GM20000 (cell line): ENCODE measurements around the gene SCG3.

Source experiments
- DNase-seq: peaks from one replicate; pipeline ENCODE4 v3.0.0; 2012; ENCODE audit warnings: low spot score
- TF ChIP-seq, protein P1 (sequence below): IDR thresholded peaks from 2 replicates; pipeline ENCODE4 v1.5.1; 2012; ENCODE audit warnings: mild to moderate bottlenecking, control low read depth; ENCODE audit errors: extremely low read depth, missing control alignments

SCG3 gene

DNA sequence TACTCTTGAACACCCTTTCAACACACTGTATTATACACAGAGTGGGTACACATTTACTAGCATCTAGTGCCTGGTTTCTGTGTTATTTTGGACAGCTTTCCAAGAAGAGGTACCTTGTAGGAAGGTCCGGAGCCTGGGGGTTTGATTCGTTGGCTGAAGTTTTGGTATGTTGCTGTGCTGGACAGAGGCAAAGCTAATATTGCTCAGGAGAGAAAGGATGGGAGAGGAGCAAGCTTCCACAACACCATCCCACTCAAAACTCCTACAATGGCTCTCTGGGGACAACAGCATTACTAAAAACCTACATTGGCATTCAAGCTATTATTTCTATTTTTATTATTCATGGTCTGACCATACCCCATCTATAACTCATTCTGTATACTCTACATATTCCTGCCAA is 57.2 kb downstream of the SCG3 start:
- TF ChIP-seq, protein P1, sequence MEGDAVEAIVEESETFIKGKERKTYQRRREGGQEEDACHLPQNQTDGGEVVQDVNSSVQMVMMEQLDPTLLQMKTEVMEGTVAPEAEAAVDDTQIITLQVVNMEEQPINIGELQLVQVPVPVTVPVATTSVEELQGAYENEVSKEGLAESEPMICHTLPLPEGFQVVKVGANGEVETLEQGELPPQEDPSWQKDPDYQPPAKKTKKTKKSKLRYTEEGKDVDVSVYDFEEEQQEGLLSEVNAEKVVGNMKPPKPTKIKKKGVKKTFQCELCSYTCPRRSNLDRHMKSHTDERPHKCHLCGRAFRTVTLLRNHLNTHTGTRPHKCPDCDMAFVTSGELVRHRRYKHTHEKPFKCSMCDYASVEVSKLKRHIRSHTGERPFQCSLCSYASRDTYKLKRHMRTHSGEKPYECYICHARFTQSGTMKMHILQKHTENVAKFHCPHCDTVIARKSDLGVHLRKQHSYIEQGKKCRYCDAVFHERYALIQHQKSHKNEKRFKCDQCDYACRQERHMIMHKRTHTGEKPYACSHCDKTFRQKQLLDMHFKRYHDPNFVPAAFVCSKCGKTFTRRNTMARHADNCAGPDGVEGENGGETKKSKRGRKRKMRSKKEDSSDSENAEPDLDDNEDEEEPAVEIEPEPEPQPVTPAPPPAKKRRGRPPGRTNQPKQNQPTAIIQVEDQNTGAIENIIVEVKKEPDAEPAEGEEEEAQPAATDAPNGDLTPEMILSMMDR = no peak
- DNase-seq = no peak

DNA sequence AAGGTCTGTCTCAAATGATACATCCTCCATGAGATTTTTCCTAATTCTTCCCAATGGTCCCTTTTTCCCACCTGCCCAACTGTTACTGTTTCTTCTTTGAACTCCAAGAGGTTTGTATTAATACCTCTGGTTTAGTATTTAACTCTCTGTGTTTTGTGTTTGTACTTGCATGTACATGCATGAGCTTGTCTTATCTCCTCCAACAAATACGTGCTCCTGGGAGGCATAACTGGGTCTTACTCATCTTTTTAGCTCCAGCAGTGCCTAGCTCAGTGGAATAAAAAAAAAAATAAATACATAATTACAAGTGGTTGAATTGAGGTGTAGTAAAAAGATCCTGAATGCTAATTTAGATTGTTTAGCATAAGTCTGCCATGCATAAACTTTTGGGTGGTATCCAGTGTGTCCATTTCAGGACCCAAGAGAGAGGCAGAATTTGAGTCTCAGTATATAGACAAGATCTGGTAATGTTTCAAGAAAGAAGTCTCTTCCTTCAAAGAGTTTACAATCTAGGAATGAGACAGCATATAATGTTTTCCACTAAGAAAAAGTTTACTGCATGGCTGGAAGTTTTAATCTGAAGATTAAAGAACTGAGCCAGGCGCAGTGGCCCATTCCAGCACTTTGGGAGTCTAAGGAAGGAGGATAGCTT is 57.9 kb downstream of the SCG3 start:
- no peak for DNase-seq
- TF ChIP-seq, protein P1 = no peak

DNA sequence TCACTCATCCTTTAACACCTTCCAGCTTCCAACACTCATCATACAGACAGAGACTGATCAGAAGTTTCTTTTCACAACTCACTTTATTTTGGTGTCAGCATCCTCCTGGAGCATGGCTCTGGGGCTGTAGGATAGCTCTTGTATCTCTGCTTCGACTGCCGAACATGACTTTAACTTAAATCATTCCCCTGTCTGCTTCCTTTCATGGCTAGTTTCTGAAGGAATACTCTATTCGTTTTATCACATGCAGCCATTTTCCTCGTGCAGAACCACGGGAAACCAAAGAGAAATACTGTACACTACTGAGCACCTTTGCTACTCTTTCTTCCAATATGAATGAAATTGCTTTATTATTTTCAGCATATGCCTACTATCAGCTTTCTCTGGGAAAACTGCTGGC is 68.0 kb downstream of the SCG3 start:
- DNase-seq = no peak
- TF ChIP-seq, protein P1 = no peak

DNA sequence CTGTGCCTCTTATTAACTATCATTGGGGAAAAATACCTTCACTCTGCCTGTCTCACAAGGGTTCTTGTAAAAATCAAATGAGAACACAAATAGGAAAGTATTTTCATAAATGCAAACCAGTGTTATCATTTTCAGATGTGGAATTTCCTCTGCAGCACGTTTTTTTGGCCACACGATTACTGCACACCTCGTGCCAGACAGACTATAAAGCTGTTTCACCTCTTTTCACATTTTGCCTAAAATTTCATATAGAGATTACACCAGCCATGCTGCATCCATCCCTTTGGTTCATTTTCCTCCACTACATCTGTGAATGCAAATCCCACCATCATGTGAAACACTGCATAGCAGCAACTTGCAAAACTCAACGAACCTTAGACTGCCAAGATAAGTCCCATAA is 68.9 kb downstream of the SCG3 start:
- TF ChIP-seq, protein P1 = no peak
- DNase-seq = no peak

DNA sequence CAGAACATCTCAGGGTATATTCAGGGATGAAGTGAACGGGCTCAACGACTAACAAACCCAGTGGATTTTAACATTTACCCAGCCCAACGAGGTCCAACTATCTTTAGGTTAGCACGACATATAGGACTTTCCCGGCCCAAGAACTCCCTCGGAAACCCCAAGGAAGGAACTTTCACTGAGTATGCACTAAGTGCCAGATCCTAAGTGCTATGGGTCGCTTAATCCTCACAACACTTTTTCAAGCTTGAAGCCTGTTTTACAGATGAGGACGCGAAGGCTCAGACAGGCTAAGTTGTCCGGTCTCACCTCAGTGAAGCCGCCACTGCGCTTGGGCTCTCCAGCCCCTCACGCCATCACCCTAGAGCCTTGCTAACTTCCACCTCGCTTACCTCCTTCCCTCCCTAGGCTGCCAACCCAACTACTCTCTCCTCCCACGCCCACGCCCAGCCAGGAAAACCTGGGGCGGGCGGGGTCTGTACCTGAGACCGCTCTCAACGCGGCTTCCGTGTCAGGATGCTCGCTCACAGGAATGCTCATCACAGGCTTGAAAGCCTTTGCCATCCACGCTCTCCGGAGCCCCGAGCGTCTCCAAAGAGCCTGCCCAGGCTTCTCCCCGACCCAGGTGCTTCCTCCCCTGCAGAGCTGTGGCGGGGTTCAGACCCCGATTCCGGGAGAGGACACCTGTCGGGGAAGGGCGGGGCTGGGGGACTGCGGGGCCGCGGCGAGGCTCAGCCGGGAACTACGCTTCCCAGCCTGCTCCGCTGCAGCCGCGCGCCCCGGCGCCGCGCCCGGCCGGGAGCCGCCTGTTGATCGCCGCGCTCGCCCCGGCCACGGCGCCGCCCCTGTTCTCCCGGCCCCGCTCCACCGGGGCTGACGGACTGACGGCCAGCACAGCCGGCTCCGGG is 69.7 kb downstream of the SCG3 start, which contains the start of gene TMOD2:
Gene TMOD2 (plus strand): TSS at position 806 of the 905 bp plus-strand sequence. CDS start 14,845 bp downstream, outside the sequence.
- TF ChIP-seq, protein P1 = no peak
- DNase-seq = peak; percentile 82

DNA sequence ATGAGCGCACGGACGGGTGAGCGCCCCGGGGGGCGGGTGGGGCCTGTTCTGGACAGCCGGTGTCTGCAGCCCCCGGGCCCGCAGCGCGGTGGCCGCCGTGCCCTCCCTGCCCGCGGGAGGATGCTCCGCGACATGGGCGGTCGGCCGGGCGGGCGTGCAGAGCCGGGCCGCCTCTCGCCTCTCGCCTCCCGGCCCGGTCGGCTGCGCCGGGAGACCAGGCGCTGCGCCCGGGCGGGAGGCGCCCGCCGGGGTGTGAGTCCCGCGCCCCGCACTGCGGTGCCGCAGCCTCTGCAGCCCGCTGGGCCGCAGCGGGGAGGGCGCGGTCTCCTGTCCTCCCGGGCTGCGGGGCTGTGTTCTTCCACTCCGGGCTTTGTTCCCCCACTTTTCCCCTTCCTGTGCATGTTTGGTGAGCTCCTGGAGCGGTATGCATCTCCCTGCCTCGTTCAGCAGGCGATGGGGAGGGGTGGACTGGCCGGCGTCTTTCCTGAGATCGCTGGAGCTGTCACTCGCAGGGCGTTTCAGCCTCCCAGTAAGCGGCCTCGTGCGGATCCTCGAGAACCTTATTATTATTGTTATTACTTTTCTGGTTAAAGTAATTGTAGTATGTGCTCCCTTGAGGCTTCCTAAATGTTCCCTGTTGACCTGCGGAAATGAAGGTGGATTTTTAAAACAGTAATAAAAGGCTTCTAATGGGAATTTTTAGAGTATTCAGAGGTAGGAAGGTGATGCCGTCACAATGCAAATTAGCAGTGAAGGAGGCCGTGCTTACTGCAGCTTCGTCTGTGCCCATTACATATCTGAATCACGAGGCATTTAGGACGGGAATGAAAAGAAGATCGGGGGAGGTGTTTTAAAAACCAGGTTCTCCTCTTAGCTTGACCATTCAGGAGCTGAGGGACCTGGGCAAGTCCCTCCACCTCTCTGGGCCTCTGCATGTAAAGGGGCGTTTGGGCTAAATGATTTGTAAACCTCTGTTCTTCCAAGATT is 70.7 kb downstream of the SCG3 start:
- peak; percentile 56 for DNase-seq
- TF ChIP-seq, protein P1 = no peak
